Fibroblast of the aortic adventitia (primary cell): ENCODE measurements around the gene PSD4. TPM values are rescaled to one million over a fixed set of nuclear protein-coding genes. Genes with fewer than 3 reads are reported as not detected.
A peak's percentile ranks its signal among the peaks of the same experiment; 100 is the strongest.

Experiments
- DNase-seq: peaks from one replicate; pipeline ENCODE4 v3.0.0-alpha.2; 2010; ENCODE audit warnings: low read depth
- H3K4me3 ChIP-seq: 2 replicates; pipeline ENCODE4 v1.5.1; 2011; ENCODE audit warnings: low read depth, mild to moderate bottlenecking, control low read depth, low read length, moderate library complexity
- total RNA-seq: library from RNA; depleted of rRNA; stranded (reverse); fragments of >200 nt; gene quantifications from 2 replicates; pipeline ENCODE4 v1.2.3, GENCODE V29; 2012; ENCODE audit warnings: low replicate concordance
- TF ChIP-seq, protein P1 (sequence below): IDR thresholded peaks from 2 replicates; pipeline ENCODE4 v1.5.1; 2011; ENCODE audit warnings: mild to moderate bottlenecking, low read length, control low read depth, inconsistent platforms; ENCODE audit not compliant: insufficient read depth

PSD4 gene
- total RNA-seq, 1 donor: 5.1 TPM

- DNase-seq: no peak
- H3K4me3 ChIP-seq: peak overlapping the region; percentile 72
These were observed 24.4 kb downstream of the PSD4 start for GRCh38 chr2:113198048-113198789.

DNA sequence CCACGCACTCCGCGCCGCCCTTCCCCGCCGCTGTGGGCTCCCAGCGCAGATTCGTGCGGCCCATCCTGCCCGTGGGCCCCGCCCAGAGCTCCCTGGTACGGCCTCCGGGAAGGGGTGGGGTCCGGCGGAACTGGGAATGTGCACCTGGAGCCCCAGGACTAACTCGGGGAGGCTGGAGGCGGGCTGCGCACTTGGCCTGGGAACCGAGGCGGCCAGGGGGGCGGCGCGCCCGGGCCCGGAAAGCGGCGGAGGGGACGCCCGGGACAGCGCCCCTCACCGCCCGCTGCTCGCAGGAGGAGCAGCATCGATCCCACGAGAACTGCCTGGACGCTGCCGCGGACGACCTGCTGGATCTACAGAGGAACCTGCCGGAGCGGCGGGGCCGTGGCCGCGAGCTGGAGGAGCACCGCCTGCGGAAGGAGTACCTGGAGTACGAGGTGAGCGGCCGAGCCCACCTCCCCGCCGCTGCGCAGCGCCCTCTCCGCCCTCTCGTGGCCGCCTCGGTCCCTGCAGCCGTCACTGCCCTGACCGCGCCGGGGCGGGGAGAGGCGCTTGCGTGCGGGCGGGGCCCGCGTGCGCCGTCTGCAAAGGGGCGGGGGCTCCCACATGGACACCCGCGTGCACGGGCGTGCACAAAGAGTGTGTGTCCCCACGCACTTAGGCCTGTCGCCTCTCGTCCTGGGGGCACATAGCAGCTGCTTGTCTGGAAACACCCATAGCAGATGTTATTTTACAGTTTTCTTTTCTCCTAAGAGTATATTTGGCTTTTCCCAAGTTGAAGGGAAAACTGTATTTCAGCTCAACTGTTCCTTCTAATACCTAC, 25.2 kb downstream of the PSD4 start:
- TF ChIP-seq, protein P1, sequence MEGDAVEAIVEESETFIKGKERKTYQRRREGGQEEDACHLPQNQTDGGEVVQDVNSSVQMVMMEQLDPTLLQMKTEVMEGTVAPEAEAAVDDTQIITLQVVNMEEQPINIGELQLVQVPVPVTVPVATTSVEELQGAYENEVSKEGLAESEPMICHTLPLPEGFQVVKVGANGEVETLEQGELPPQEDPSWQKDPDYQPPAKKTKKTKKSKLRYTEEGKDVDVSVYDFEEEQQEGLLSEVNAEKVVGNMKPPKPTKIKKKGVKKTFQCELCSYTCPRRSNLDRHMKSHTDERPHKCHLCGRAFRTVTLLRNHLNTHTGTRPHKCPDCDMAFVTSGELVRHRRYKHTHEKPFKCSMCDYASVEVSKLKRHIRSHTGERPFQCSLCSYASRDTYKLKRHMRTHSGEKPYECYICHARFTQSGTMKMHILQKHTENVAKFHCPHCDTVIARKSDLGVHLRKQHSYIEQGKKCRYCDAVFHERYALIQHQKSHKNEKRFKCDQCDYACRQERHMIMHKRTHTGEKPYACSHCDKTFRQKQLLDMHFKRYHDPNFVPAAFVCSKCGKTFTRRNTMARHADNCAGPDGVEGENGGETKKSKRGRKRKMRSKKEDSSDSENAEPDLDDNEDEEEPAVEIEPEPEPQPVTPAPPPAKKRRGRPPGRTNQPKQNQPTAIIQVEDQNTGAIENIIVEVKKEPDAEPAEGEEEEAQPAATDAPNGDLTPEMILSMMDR: peak; percentile 77
- peak overlapping the region; percentile 72 for H3K4me3 ChIP-seq
- peak; percentile 48 for DNase-seq

More at GRCh38 chr2:113198048-113198789, 24.4 kb downstream of the PSD4 start:
- TF ChIP-seq, protein P1: no peak

DNA sequence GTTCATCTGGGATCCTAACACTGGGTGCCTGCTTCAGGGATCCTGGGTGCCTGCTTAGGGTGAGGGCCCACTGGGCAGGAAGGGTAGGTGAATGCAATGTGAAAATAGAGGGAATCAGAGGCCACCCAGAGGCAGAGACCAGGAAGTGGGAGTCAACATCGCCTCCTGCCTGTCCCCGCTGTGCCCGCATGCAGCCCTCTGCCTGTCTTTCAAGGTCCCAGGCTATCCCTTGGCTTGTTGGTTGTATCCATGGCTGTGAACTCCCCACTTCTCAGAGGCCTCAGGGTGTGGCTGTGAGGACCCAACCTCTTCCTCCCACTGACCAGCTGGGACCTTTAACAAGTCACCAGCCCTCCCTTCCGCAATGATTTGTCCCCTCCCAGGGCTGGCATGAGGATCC, 26.5 kb downstream of the PSD4 start:
- DNase-seq: no peak
- no peak overlapping the region for H3K4me3 ChIP-seq
- TF ChIP-seq, protein P1: no peak

- no peak overlapping the region for H3K4me3 ChIP-seq
- no peak for DNase-seq
- TF ChIP-seq, protein P1: no peak
These were observed 27.1 kb downstream of the PSD4 start for GRCh38 chr2:113200736-113201490.

DNA sequence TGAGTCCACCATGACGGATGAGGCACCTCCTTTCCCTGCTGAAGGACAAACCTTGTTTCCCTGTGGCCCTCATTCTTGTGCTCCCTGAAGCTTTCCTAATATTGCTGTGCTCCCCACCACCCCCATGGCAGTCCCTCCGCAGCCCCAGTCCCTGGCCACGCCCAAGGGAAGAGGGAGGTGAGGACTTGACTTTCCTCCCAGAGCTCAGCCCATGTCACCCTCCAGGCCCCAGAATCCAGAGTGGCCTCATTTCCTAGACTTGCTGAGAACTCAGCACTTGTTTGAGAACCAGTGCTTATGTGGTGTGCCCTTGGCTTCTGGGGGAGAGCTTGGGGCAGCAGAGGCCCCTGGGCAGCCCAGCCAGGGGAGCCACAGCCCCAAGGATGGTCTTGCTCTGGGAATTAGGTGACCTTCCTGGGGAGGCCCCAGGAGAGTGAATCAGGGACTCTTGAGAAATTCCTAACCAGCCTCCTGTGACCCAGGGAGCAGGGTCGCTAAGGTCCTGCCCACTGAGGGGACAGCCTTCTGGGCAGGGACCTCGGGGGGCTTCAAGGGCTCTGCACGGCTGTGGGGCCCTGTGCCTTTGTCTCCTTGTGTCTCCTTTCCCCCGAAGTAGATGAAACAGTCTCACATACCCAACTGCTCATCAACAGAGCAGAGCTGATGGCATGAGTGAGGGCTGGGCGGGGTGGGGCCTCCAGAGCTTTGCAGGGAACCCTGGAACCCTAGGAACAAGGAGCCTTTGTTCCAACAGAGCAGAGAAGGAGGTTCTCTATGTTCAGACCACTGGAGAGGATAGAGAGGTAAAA, 27.9 kb downstream of the PSD4 start:
- TF ChIP-seq, protein P1: no peak

More for the DNA sequence above, 27.9 kb downstream of the PSD4 start:
- DNase-seq: no peak
- no peak overlapping the region for H3K4me3 ChIP-seq
